HEK293 (cell line): Measurements from ENCODE around the gene EVI5.
"Not testable (repeated sequence)": the region's sequence is repeated elsewhere in the genome, so short reads cannot be mapped to it uniquely, and the experiment has no call there.

Experiments used
- CTCF ChIA-PET: fragments of 350-600 bp; formaldehyde crosslinking; extraction: SDS; loops from one replicate; lab custom pipeline; 2021; ENCODE audit warnings: antibody characterized with exemption; lab: Yijun Ruan, JAX
- POLR2A ChIA-PET: fragments of 300-600 bp; formaldehyde crosslinking; extraction: SDS; loops from one replicate; lab custom pipeline; 2020; ENCODE audit warnings: antibody characterized with exemption, inconsistent platforms; lab: Yijun Ruan, JAX
- H3K27ac ChIP-seq: fragments of 200-500 bp; sonication (Bioruptor generic); 2 replicates; pipeline ENCODE4 v1.5.1; 2014; ENCODE audit warnings: low read depth, low read length, control low read depth, inconsistent platforms; ENCODE audit errors: extremely low read depth
- H3K36me3 ChIP-seq, 2 experiments: fragments of 200-500 bp in 1 of 2; sonication (Bioruptor generic) in 1 of 2; 1 replicate in 1 of 2; 2 replicates in 1 of 2; pipeline ENCODE4 v1.5.1; 2014 to 2017; ENCODE audit warnings: inconsistent platforms in 2 of 2, low read length in 2 of 2; ENCODE audit not compliant: control insufficient read depth in 2 of 2, insufficient read depth in 1 of 2
- H3K4me1 ChIP-seq: fragments of 200-500 bp; sonication (Bioruptor generic); 2 replicates; pipeline ENCODE4 v1.5.1; 2014; ENCODE audit warnings: mild to moderate bottlenecking, low read length, inconsistent platforms; ENCODE audit not compliant: control insufficient read depth, insufficient read depth
- H3K4me3 ChIP-seq: 2 replicates; pipeline ENCODE4 v1.5.1; 2011; ENCODE audit warnings: low read depth, mild to moderate bottlenecking, control low read depth, low read length, moderate library complexity
- H3K9me3 ChIP-seq: fragments of 200-500 bp; sonication (Bioruptor generic); 2 replicates; pipeline ENCODE4 v1.5.1; 2014; ENCODE audit warnings: low read depth, low read length, inconsistent platforms; ENCODE audit not compliant: control insufficient read depth, insufficient read depth
- EGR2 ChIP-seq: fragments of 450-650 bp; formaldehyde crosslinking; IDR thresholded peaks from 2 replicates; pipeline ENCODE4 v1.5.1; 2016; ENCODE audit warnings: low read depth, missing biosample characterization, missing genetic modification characterization
- HOXA7 ChIP-seq: sonication (generic); formaldehyde crosslinking; IDR thresholded peaks from 2 replicates; pipeline ENCODE4 v1.8.1; 2022; ENCODE audit warnings: missing genetic modification reagents, borderline replicate concordance
- KLF16 ChIP-seq: fragments of 450-650 bp; formaldehyde crosslinking; IDR thresholded peaks from 2 replicates; pipeline ENCODE4 v1.5.1; 2017; ENCODE audit warnings: missing biosample characterization, missing genetic modification characterization
- OSR2 ChIP-seq: fragments of 450-650 bp; formaldehyde crosslinking; IDR thresholded peaks from 2 replicates; pipeline ENCODE4 v1.5.1; 2016; ENCODE audit warnings: missing biosample characterization, missing genetic modification characterization
- PBX3 ChIP-seq: sonication (generic); formaldehyde crosslinking; IDR thresholded peaks from 2 replicates; pipeline ENCODE4 v1.8.1; 2022; ENCODE audit warnings: mild to moderate bottlenecking, moderate library complexity, missing genetic modification reagents
- PRDM1 ChIP-seq: fragments of 450-650 bp; formaldehyde crosslinking; IDR thresholded peaks from 2 replicates; pipeline ENCODE4; 2016; ENCODE audit warnings: missing biosample characterization, missing genetic modification characterization
- REPIN1 ChIP-seq: fragments of 450-650 bp; formaldehyde crosslinking; IDR thresholded peaks from 2 replicates; pipeline ENCODE4 v1.5.1; 2017; ENCODE audit warnings: missing biosample characterization, missing genetic modification characterization, low read depth
- SCRT2 ChIP-seq: fragments of 450-650 bp; formaldehyde crosslinking; IDR thresholded peaks from 2 replicates; pipeline ENCODE4 v1.5.1; 2016; ENCODE audit warnings: missing biosample characterization, missing genetic modification characterization
- ZFP37 ChIP-seq: fragments of 450-650 bp; formaldehyde crosslinking; IDR thresholded peaks from 2 replicates; pipeline ENCODE4 v1.5.1; 2016; ENCODE audit warnings: missing biosample characterization, missing genetic modification characterization
- ZNF138 ChIP-seq: fragments of 450-650 bp; formaldehyde crosslinking; IDR thresholded peaks from 2 replicates; pipeline ENCODE4 v1.5.1; 2016; ENCODE audit warnings: missing biosample characterization, missing genetic modification characterization, borderline replicate concordance
- ZNF155 ChIP-seq: fragments of 450-650 bp; formaldehyde crosslinking; IDR thresholded peaks from 2 replicates; pipeline ENCODE4 v1.5.1; 2016; ENCODE audit warnings: missing biosample characterization, missing genetic modification characterization
- ZNF157 ChIP-seq: fragments of 450-650 bp; formaldehyde crosslinking; IDR thresholded peaks from 2 replicates; pipeline ENCODE4 v1.5.1; 2016; ENCODE audit warnings: missing biosample characterization, missing genetic modification characterization
- ZNF169 ChIP-seq: fragments of 450-650 bp; formaldehyde crosslinking; IDR thresholded peaks from 2 replicates; pipeline ENCODE4 v1.5.1; 2016; ENCODE audit warnings: missing biosample characterization, missing genetic modification characterization
- ZNF223 ChIP-seq: fragments of 450-650 bp; formaldehyde crosslinking; IDR thresholded peaks from 2 replicates; pipeline ENCODE4 v1.5.1; 2016; ENCODE audit warnings: missing biosample characterization, missing genetic modification characterization
- ZNF24 ChIP-seq: fragments of 450-650 bp; formaldehyde crosslinking; IDR thresholded peaks from 2 replicates; pipeline ENCODE4 v1.5.1; 2016; ENCODE audit warnings: missing biosample characterization, missing genetic modification characterization
- ZNF311 ChIP-seq: fragments of 450-650 bp; formaldehyde crosslinking; IDR thresholded peaks from 2 replicates; pipeline ENCODE4 v1.5.1; 2017; ENCODE audit warnings: missing biosample characterization, missing genetic modification characterization, borderline replicate concordance
- ZNF426 ChIP-seq: fragments of 450-650 bp; formaldehyde crosslinking; IDR thresholded peaks from 2 replicates; pipeline ENCODE4 v1.5.1; 2017; ENCODE audit warnings: missing biosample characterization, missing genetic modification characterization, mild to moderate bottlenecking, inconsistent platforms, moderate library complexity
- ZNF449 ChIP-seq: fragments of 450-650 bp; formaldehyde crosslinking; IDR thresholded peaks from 2 replicates; pipeline ENCODE4 v1.5.1; 2017; ENCODE audit warnings: missing biosample characterization, mild to moderate bottlenecking, missing genetic modification characterization, moderate library complexity
- ZNF473 ChIP-seq: fragments of 450-650 bp; formaldehyde crosslinking; IDR thresholded peaks from 2 replicates; pipeline ENCODE4 v1.5.1; 2017; ENCODE audit warnings: missing biosample characterization, missing genetic modification characterization
- ZNF600 ChIP-seq: fragments of 450-650 bp; formaldehyde crosslinking; IDR thresholded peaks from 2 replicates; pipeline ENCODE4 v1.5.1; 2016; ENCODE audit warnings: missing biosample characterization, missing genetic modification characterization
- ZNF664 ChIP-seq: fragments of 450-650 bp; formaldehyde crosslinking; IDR thresholded peaks from 2 replicates; pipeline ENCODE4 v1.5.1; 2016; ENCODE audit warnings: missing biosample characterization, missing genetic modification characterization
- ZSCAN4 ChIP-seq: fragments of 450-650 bp; formaldehyde crosslinking; IDR thresholded peaks from 2 replicates; pipeline ENCODE4 v1.5.1; 2017; ENCODE audit warnings: missing biosample characterization, missing genetic modification characterization
- ZSCAN5A ChIP-seq: fragments of 450-650 bp; formaldehyde crosslinking; IDR thresholded peaks from 2 replicates; pipeline ENCODE4 v1.5.1; 2016; ENCODE audit warnings: missing biosample characterization, missing genetic modification characterization

Gene EVI5

GRCh38 chr1:92746255-92746654 is 38.7 kb downstream of the EVI5 start:
- H3K27ac ChIP-seq, result not testable (repeated sequence)
- CTCF ChIA-PET, result interaction anchor here (0.7 to 4.2 kb wide), 4 partner anchors 72 to 230 kb away, joined by 4 to 32 read pairs (median 10); partner anchors contain the start of gene RPL5
- POLR2A ChIA-PET, result interaction anchor here (0.6 kb wide), 1 partner anchor 13 kb away, joined by 4 read pairs; no protein-coding TSS in a partner anchor
- TF ChIP-seq PRDM1 (tag by site-specific recombination), result 0 out of 2 replicates have a peak, but pooled peaks have one; percentile 8
- TF ChIP-seq, all 188 proteins: peak for 1; not testable (repeated sequence) for 187
- not testable (repeated sequence) for H3K36me3 ChIP-seq, H3K9me3 ChIP-seq, H3K4me1 ChIP-seq, H3K4me3 ChIP-seq

GRCh38 chr1:92743221-92743620 is 41.7 kb downstream of the EVI5 start:
- Histone ChIP-seq H3K4me3 (no peak overlapping the region), H3K27ac (no peak overlapping the region), H3K36me3 (peaks cover 4% of the 10 kb centered on the region in 2 experiments; a peak in 2 of 3 replicates), H3K4me1 (no peaks in the 10 kb centered on the region), H3K9me3 (no peaks in the 10 kb centered on the region)
- ChIA-PET CTCF (no interaction called here), POLR2A (no interaction called here)
- TF ChIP-seq ZNF664 (tag by site-specific recombination) (no peak), ZNF311 (tag by site-specific recombination) (no peak), REPIN1 (tag by site-specific recombination) (no peak), ZNF223 (no peak), OSR2 (tag by site-specific recombination) (no peak), ZNF426 (tag by site-specific recombination) (no peak)

- TF ChIP-seq ZNF169 (no peak), ZSCAN4 (tag by site-specific recombination) (no peak), HOXA7 (CRISPR knock-in tag) (no peak), ZSCAN5A (tag by site-specific recombination) (no peak), ZFP37 (tag by site-specific recombination) (no peak), ZNF24 (tag by site-specific recombination) (no peak), EGR2 (tag by site-specific recombination) (no peak), SCRT2 (tag by site-specific recombination) (no peak), ZNF449 (tag by site-specific recombination) (no peak), PBX3 (CRISPR knock-in tag) (no peak), OSR2 (tag by site-specific recombination) (no peak), ZNF138 (tag by site-specific recombination) (no peak), KLF16 (tag by site-specific recombination) (no peak), ZNF600 (no peak), ZNF157 (tag by site-specific recombination) (no peak), ZNF473 (no peak), ZNF155 (tag by site-specific recombination) (no peak)
- ChIA-PET CTCF (interaction anchor here (1.2 kb wide), 1 partner anchor 9 kb away, joined by 8 read pairs; no protein-coding TSS in a partner anchor), POLR2A (no interaction called here)
- H3K4me3 ChIP-seq, result no peak overlapping the region
- H3K4me1 ChIP-seq, result no peaks in the 10 kb centered on the region
- no peak overlapping the region for H3K27ac ChIP-seq
- peaks cover 0 to 4% of the 10 kb centered on the region in 2 experiments; a peak in 1 of 3 replicates for H3K36me3 ChIP-seq
- H3K9me3 ChIP-seq, result no peaks in the 10 kb centered on the region
Measured at GRCh38 chr1:92739669-92740524, 45.0 kb downstream of the EVI5 start.
